ENCODE results near the gene USP46. TPM values are rescaled to one million over a fixed set of nuclear protein-coding genes. Genes with fewer than 3 reads are reported as not detected.

The USP46 gene
- total and polyA plus RNA-seq, 2 of the 13 experiments (the other 11 are each of a cell fraction or from before 2014, with no cell fraction given), result 4.7 to 17.4 TPM

- no peak for TF ChIP-seq ZFAT (CRISPR knock-in tag; conservative IDR thresholded peaks at IDR 0.05)
- no peak for TF ChIP-seq ZNF337 (CRISPR knock-in tag; IDR thresholded peaks at IDR 0.05; ENCODE audit: borderline replicate concordance, low read depth)
These were observed 73.0 kb downstream of the USP46 start (continued) for GRCh38 chr4:52586069-52586468.

- FAIRE-seq (no peak), ATAC-seq (no peak), DNase-seq (ENCODE audit: low spot score) (no peak)
- POLR2A ChIA-PET, result no interaction called here
- no peak overlapping the region for H2AFZ ChIP-seq (ENCODE audit: low read length)
- no TSS peak for BruUV-seq (replicated peaks)
- no peak overlapping the region for H3K9ac ChIP-seq (ENCODE audit: insufficient read depth, low read depth, low read length)
- no peaks in the 10 kb centered on the region for H3K9me3 ChIP-seq (ENCODE audit: low read length)
- no peak overlapping the region for H3K27ac ChIP-seq (ENCODE audit: extremely low read length, insufficient read depth, low read length)
- H3K79me2 ChIP-seq (ENCODE audit: insufficient read depth, low read length), result no peaks in the 10 kb centered on the region
- CTCF ChIA-PET (ENCODE audit: low intra/inter-chr PET ratio, low total read pairs), result no interaction called here
- intact Hi-C loops (cut with micrococcal nuclease; ENCODE audit: unreplicated experiment), result loop anchor here (10.0 kb wide), 1 partner anchor 351 kb away; no protein-coding TSS in a partner anchor
- H3K4me3 ChIP-seq (replicated peaks in 1 of 3; ENCODE audit: insufficient read depth in 1 of 3, low read depth in 2 of 3, low read length in 3 of 3), result no peak overlapping the region
- H3K27me3 ChIP-seq (ENCODE audit: control insufficient read depth in 1 of 2, insufficient read depth in 2 of 2, low read length in 2 of 2), result no peaks in the 10 kb centered on the region
- WGBS (ENCODE audit: low lambda C conversion rate), result 41% methylated on average over 2 of the region's 2 CpGs
- no peaks in the 10 kb centered on the region for H4K20me1 ChIP-seq (ENCODE audit: insufficient read depth, low read length)
- no peak for TF ChIP-seq CSRNP1 (CRISPR knock-in tag; IDR thresholded peaks at IDR 0.05)
- TF ChIP-seq ZBTB26 (CRISPR knock-in tag; IDR thresholded peaks at IDR 0.05; ENCODE audit: borderline replicate concordance), result no peak
- peaks cover 10% of the 10 kb centered on the region for H3K4me1 ChIP-seq (ENCODE audit: insufficient read depth, low read length)
- in situ Hi-C loops (cut with HindIII; ENCODE audit: extremely low pct_ligation_motif_present, low pct_unique_long_range_greater_than_20kb), result no loop called here
- H3K4me2 ChIP-seq (ENCODE audit: low read depth, low read length), result no peak overlapping the region
- no peaks in the 10 kb centered on the region for H3K36me3 ChIP-seq (replicated peaks in 1 of 2; ENCODE audit: control insufficient read depth in 1 of 2, insufficient read depth in 2 of 2, low read length in 2 of 2)
These were observed 73.7 kb downstream of the USP46 start for GRCh38 chr4:52585379-52585778.

Measured in HepG2 (cell line).